Ovary (tissue), 9 donors: ENCODE measurements around the gene DNAH6. TPM values are rescaled to one million over a fixed set of nuclear protein-coding genes. Genes with fewer than 3 reads are reported as not detected.

ENCODE experiments used
- DNase-seq, 5 donors: peaks; one replicate each; pipeline ENCODE4 v3.0.0-alpha.2; 2019 to 2020
- H3K27ac ChIP-seq, 2 donors: fragments of 200-600 bp; one replicate each; pipeline versions ENCODE4 v1.5.1 to v1.8.0; 2019 to 2022
- H3K27me3 ChIP-seq: fragments of 200-600 bp; one replicate; pipeline ENCODE4 v1.8.0; 2022
- H3K36me3 ChIP-seq: fragments of 200-600 bp; sonication (generic); one replicate; pipeline ENCODE4 v1.5.1; 2019
- H3K4me1 ChIP-seq: one replicate; pipeline ENCODE4 v1.8.1; 2013; ENCODE audit warnings: mild to moderate bottlenecking, moderate library complexity; ENCODE audit not compliant: insufficient read depth
- H3K4me3 ChIP-seq: fragments of 200-600 bp; sonication (generic); one replicate; pipeline ENCODE4 v1.5.1; 2017
- H3K9me3 ChIP-seq, 2 donors: fragments of 200-600 bp in 1 of 2; sonication (generic) in 1 of 2; one replicate each; pipeline versions ENCODE4 v1.5.1 to v1.8.1; 2013 to 2019; ENCODE audit warnings: mild to moderate bottlenecking in 1 of 2, moderate library complexity in 1 of 2
- CTCF ChIP-seq, 3 donors: fragments of 450-650 bp in 2 of 3; fragments of 200-600 bp in 1 of 3; IDR thresholded peaks; one replicate each; pipeline versions ENCODE4 v1.5.1 to v1.8.0; 2016 to 2022; ENCODE audit warnings: antibody characterized with exemption in 3 of 3, mild to moderate bottlenecking in 1 of 3
- EP300 ChIP-seq: sonication (generic); formaldehyde crosslinking; IDR thresholded peaks from one replicate; pipeline ENCODE4 v1.6.1; 2017; ENCODE audit warnings: antibody characterized with exemption
- POLR2A ChIP-seq: fragments of 450-650 bp; IDR thresholded peaks from one replicate; pipeline ENCODE4 v1.6.1; 2017; ENCODE audit warnings: antibody characterized with exemption, mild to moderate bottlenecking, moderate library complexity
- WGBS, 3 donors: extraction: QIAGEN DNeasy Blood & Tissue Kit in 1 of 3; methylation state at CpG; one replicate each; pipeline versions ENCODE4 v1.1.5 to v1.1.7; 2013 to 2017; 5-methylcytosine and 5-hydroxymethylcytosine counted together
- intact Hi-C, 4 donors: fragments of 100-400 bp; cut with DNase I; formaldehyde crosslinking; loops; one replicate each; pipeline versions ENCODE4 v1.11.0 to v1.15.1; 2022 to 2023
- polyA plus RNA-seq, 2 donors: library from polyadenylated mRNA; stranded (reverse); fragments of 200-250 nt in 1 of 2; fragments of 350-450 nt in 1 of 2; fragmentation: Illumina TruSeq in 1 of 2; extraction: RNeasy Lipid Tissue Mini Kit (QIAGEN cat#74804) in 1 of 2; gene quantifications; one replicate each; pipeline ENCODE4 v1.2.3, GENCODE V29; 2013 to 2014
- total RNA-seq, 7 donors: library from RNA; depleted of rRNA in 2 of 7; stranded (reverse); fragments of >200 nt in 2 of 7; fragmentation: NEBNext Ultra II Directional in 3 of 7; extraction: Animal tissue kit (Norgen Biotek cat#: 25700) in 3 of 7; gene quantifications; one replicate each; pipeline versions ENCODE4 v1.1.0 to v1.2.4, GENCODE V29; 2016 to 2023
- donor health status: DM: no; HTN: no; CAD: no; lungs with moderate emphysema.
- donor health status: DM: no; HTN: no; CAD: no.
- donor health status: Bipolar disorder and iron deficiency.
- donor health status: DM: yes; HTN: yes; CAD: no.
- donor health status: DM: no; HTN: no; CAD: no.
- donor health status: DM: yes; HTN: yes; CAD: no.

DNAH6 gene
- total and polyA plus RNA-seq, 9 donors = 0.42 to 14.0 (median 2.4) TPM

DNA sequence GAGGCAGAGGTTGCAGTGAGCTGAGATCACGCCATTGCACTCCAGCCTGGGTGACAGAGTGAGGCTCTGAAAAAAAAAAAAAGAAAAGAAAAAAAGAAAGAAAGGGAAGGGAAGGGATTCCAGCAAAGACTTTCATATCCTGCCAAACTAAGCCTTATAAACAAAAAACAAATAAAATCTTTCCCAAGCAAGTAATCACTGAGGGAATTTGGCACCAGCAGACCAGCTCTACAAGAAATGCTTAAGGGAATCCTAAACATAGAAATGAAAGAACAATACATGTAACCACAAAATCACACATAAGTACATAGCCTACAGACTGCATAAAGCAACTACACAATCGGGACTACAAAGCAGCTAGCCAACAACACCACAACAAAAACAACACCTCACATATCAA lies 285.5 kb downstream of the DNAH6 start:
- Histone ChIP-seq H3K36me3 (no peaks in the 10 kb centered on the region), H3K4me1 (peaks cover 11% of the 10 kb centered on the region), H3K27ac (no peak overlapping the region), H3K4me3 (no peak overlapping the region), H3K9me3 (no peaks in the 10 kb centered on the region), H3K27me3 (no peaks in the 10 kb centered on the region)
- TF ChIP-seq POLR2A (no peak), EP300 (no peak), CTCF (IDR thresholded peaks at IDR 0.05) (no peak)
- no peak for DNase-seq
- 36 to 57% (median 51%) methylated on average over 2 of the region's 2 CpGs for WGBS, 3 donors
- intact Hi-C loops = loop anchor here in 1 of 4 donors (10.0 kb wide), 1 partner anchor 83 kb away; the partner anchor contains the start of gene TRABD2A

DNA sequence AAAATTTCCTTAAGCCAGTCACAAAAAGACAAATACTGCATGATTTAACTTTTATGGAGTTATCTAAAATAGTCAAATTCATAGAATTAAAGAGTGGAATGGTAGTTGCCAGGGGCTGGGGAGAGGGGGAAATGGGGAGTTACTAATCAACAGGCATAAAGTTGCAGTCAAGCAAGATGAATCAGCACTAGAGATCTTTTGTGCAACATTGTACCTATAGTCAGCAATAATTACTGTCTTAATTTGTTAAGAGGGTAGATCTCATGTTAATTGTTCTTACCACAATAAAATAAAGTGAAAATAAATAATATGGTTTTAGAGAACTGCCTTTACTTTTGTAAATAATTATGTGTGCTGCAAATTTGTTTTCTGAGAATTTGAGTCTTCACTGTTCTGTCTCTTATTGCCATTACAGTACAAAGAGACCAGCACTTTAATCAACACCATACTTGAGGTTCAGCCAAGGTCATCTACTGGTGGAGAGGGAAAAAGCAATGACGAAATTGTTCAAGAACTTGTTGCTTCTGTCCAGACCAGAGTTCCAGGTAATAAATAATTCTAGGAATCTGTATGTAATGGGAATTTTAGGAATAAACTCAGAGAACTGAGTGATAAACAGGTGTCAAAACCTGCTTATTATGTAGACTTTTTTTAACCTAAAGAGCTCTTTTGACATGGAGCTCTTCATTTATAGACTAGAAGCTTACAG lies 289.1 kb downstream of the DNAH6 start:
- no peak for DNase-seq
- Histone ChIP-seq H3K27me3 (no peaks in the 10 kb centered on the region), H3K9me3 (no peaks in the 10 kb centered on the region), H3K36me3 (no peaks in the 10 kb centered on the region), H3K4me1 (peaks cover 5% of the 10 kb centered on the region), H3K4me3 (no peak overlapping the region), H3K27ac (peak overlapping the region in 1 of 2 donors; percentile 26)
- 9 to 16% (median 10%) methylated on average over 1 of the region's 1 CpG for WGBS, 3 donors
- TF ChIP-seq CTCF (IDR thresholded peaks at IDR 0.05) (no peak), POLR2A (no peak), EP300 (no peak)
- intact Hi-C loops = loop anchor here in 1 of 4 donors (10.0 kb wide), 1 partner anchor 79 kb away; the partner anchor contains the start of gene TRABD2A

GRCh38 chr2:84807063-84807485 lies 290.8 kb downstream of the DNAH6 start:
- no peaks in the 10 kb centered on the region for H3K27me3 ChIP-seq
- DNase-seq = peak; percentile 24 to 72 (median 52)
- 1 to 43% (median 8%) methylated on average over 4 of the region's 4 CpGs for WGBS, 3 donors
- no peaks in the 10 kb centered on the region for H3K9me3 ChIP-seq
- no peak overlapping the region for H3K4me3 ChIP-seq
- intact Hi-C loops = loop anchor here in 1 of 4 donors (10.0 kb wide), 1 partner anchor 78 kb away; the partner anchor contains the start of gene TRABD2A
- TF ChIP-seq POLR2A (no peak), CTCF (IDR thresholded peaks at IDR 0.05) (no peak), EP300 (no peak)
- no peaks in the 10 kb centered on the region for H3K36me3 ChIP-seq
- H3K27ac ChIP-seq = peak overlapping the region in 1 of 2 donors; percentile 21
- peaks cover 5% of the 10 kb centered on the region for H3K4me1 ChIP-seq

DNA sequence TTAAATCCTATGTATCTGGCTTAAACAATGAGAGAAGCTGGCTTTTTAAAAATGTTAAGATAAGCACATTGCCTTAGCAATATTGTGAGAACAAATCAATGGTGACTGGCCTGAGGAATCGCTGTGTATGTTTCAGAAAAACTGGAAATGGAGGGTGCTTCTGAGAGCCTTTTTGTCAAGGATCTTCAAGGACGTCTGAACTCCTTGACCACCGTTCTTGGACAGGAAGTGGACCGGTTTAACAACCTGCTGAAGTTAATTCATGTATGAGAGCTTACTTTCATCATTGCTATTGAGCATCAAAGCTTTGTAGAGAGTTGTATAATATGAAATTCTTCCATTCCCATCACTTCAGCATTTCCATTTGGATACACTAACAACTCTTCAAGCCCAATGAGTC lies 292.0 kb downstream of the DNAH6 start:
- Histone ChIP-seq H3K4me3 (no peak overlapping the region), H3K9me3 (no peaks in the 10 kb centered on the region), H3K36me3 (no peaks in the 10 kb centered on the region), H3K27ac (no peak overlapping the region), H3K4me1 (peaks cover 5% of the 10 kb centered on the region), H3K27me3 (no peaks in the 10 kb centered on the region)
- no peak for DNase-seq
- intact Hi-C loops = loop anchor here in 1 of 4 donors (10.0 kb wide), 1 partner anchor 77 kb away; the partner anchor contains the start of gene TRABD2A
- TF ChIP-seq POLR2A (no peak), EP300 (no peak), CTCF (IDR thresholded peaks at IDR 0.05) (no peak)
- WGBS, 3 donors = 59 to 68% (median 67%) methylated on average over 4 of the region's 4 CpGs
